Upper lobe of right lung (tissue), 1 donor: ENCODE measurements around the gene LRMDA. TPM values are rescaled to one million over a fixed set of nuclear protein-coding genes. Genes with fewer than 3 reads are reported as not detected.
A peak's percentile ranks its signal among the peaks of the same experiment; 100 is the strongest.

Experiments
- ATAC-seq: fragments of 200-7000 bp; cut with Tn5 transposase; one replicate; pipeline ENCODE4 v1.9.1; 2020; ENCODE audit warnings: mild to moderate bottlenecking, moderate library complexity
- DNase-seq: peaks from one replicate; pipeline ENCODE4 v3.0.0-alpha.2; 2020
- H3K27ac ChIP-seq: fragments of 200-600 bp; one replicate; pipeline ENCODE4 v1.8.0; 2022
- H3K27me3 ChIP-seq: fragments of 200-600 bp; one replicate; pipeline ENCODE4 v1.8.0; 2022; ENCODE audit warnings: mild to moderate bottlenecking
- H3K36me3 ChIP-seq: fragments of 200-600 bp; one replicate; pipeline ENCODE4 v1.8.0; 2022
- H3K4me1 ChIP-seq: fragments of 200-600 bp; one replicate; pipeline ENCODE4 v1.8.0; 2022
- H3K4me3 ChIP-seq: fragments of 200-600 bp; one replicate; pipeline ENCODE4 v1.8.0; 2022; ENCODE audit warnings: mild to moderate bottlenecking
- H3K9me3 ChIP-seq: fragments of 200-600 bp; one replicate; pipeline ENCODE4 v1.8.0; 2022
- CTCF ChIP-seq: fragments of 200-600 bp; IDR thresholded peaks from one replicate; pipeline ENCODE4 v1.8.0; 2022; ENCODE audit warnings: antibody characterized with exemption
- intact Hi-C: fragments of 100-400 bp; cut with DNase I; formaldehyde crosslinking; loops from one replicate; pipeline ENCODE4 v1.11.0; 2022
- total RNA-seq: library from RNA; stranded (reverse); fragmentation: NEBNext Ultra II Directional; extraction: Animal tissue kit (Norgen Biotek cat#: 25700); gene quantifications from one replicate; pipeline ENCODE4 v1.2.1, GENCODE V29; 2021
- donor health status: DM: no; HTN: yes; CAD: no; lungs with severe emphysema.

Gene LRMDA
- total RNA-seq, 1 donor from 2014 or later: 20.0 TPM

DNA sequence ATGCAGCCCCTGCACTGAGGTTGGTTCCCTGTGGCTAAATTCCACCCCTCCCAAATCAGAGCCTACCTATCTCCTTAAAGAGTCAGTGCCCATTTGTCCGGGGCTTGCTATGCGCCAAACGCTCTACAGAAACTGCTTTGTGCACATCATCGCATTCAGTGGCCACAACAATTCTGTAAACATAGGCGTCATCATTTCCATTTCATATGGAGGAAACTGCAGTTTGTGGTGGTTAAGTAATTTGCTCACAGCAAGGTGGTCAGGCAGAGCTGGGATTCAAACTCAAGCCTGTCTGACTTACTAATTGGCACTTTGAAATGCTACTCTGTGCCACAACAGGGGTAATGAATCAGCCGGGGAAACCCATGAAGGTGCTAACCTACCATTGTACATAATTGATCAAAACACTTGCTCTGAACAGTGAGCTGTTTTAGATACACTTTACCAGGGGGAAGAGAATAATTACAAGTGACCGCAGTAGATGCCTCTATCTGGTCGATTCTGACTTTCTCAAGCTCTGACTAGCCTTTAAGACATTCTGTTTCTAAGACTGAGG is 775.5 kb downstream of the LRMDA start:
- no peaks in the 10 kb centered on the region for H3K9me3 ChIP-seq
- no peaks in the 10 kb centered on the region for H3K27me3 ChIP-seq
- H3K4me1 ChIP-seq: no peaks in the 10 kb centered on the region
- TF ChIP-seq CTCF: no peak
- no peaks in the 10 kb centered on the region for H3K36me3 ChIP-seq
- DNase-seq (no peak), ATAC-seq (no peak)
- intact Hi-C loops: no loop called here
- H3K27ac ChIP-seq: no peak overlapping the region
- no peak overlapping the region for H3K4me3 ChIP-seq

- Histone ChIP-seq H3K4me1 (no peaks in the 10 kb centered on the region), H3K4me3 (no peak overlapping the region), H3K36me3 (no peaks in the 10 kb centered on the region), H3K27ac (no peak overlapping the region), H3K9me3 (no peaks in the 10 kb centered on the region), H3K27me3 (no peaks in the 10 kb centered on the region)
- no peak for TF ChIP-seq CTCF
- intact Hi-C loops: no loop called here
- ATAC-seq (no peak), DNase-seq (no peak)
These were observed 777.7 kb downstream of the LRMDA start for GRCh38 chr10:76209135-76209534.

GRCh38 chr10:76210211-76210610 is 778.8 kb downstream of the LRMDA start:
- H3K9me3 ChIP-seq: no peaks in the 10 kb centered on the region
- H3K4me1 ChIP-seq: no peaks in the 10 kb centered on the region
- DNase-seq (no peak), ATAC-seq (no peak)
- no peak overlapping the region for H3K27ac ChIP-seq
- TF ChIP-seq CTCF: no peak
- H3K27me3 ChIP-seq: no peaks in the 10 kb centered on the region
- H3K36me3 ChIP-seq: no peaks in the 10 kb centered on the region
- intact Hi-C loops: no loop called here
- H3K4me3 ChIP-seq: no peak overlapping the region

GRCh38 chr10:76211691-76212090 is 780.3 kb downstream of the LRMDA start:
- no peak for TF ChIP-seq CTCF
- H3K36me3 ChIP-seq: no peaks in the 10 kb centered on the region
- no peak for ATAC-seq
- intact Hi-C loops: no loop called here
- no peaks in the 10 kb centered on the region for H3K9me3 ChIP-seq
- H3K4me1 ChIP-seq: no peaks in the 10 kb centered on the region
- DNase-seq: no peak
- no peak overlapping the region for H3K4me3 ChIP-seq
- no peak overlapping the region for H3K27ac ChIP-seq
- H3K27me3 ChIP-seq: no peaks in the 10 kb centered on the region

DNA sequence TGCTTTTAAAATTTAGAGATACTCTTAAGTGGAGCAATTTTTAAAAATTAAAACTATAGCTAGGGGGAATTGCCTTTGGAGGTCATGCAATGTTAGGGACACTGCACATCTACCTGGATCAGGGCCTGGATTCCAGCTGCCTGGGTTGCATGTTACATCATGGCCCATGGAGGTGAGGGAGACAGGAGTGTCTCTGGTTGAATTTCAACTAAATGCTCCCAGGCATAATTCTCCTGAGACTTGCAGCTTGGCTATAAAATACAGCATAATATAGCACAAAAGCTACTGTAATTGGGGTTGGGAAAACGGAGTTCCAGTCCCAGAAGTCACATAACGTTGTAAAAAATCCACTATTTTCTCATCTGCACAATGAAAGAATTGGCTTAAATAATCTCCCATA is 782.5 kb downstream of the LRMDA start:
- TF ChIP-seq CTCF: no peak
- no peak overlapping the region for H3K4me3 ChIP-seq
- H3K36me3 ChIP-seq: no peaks in the 10 kb centered on the region
- intact Hi-C loops: no loop called here
- no peaks in the 10 kb centered on the region for H3K9me3 ChIP-seq
- no peak overlapping the region for H3K27ac ChIP-seq
- ATAC-seq: no peak
- no peaks in the 10 kb centered on the region for H3K27me3 ChIP-seq
- DNase-seq: no peak
- no peaks in the 10 kb centered on the region for H3K4me1 ChIP-seq

DNA sequence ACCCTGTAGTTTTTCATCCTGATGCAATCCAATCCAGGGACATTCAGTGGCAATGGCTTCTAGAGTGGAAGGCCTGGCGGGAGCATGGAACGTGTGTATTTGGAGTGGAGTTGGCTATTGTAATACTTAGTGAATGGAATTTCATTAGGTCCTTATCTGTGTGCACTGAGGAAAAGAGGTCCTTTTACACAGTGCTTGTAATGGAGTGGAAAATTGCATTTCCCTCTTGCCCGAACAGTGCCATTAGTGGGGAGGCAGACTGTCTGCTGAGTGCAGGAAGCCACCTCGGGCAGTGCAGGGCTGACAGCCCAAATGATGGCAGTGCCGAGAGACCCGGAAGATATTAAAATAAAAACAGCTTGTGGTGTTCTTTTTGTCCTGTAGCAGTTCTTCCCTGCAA is 786.6 kb downstream of the LRMDA start:
- no peak for TF ChIP-seq CTCF
- ATAC-seq: peak; percentile 77

More for the DNA sequence above, 786.6 kb downstream of the LRMDA start:
- no peaks in the 10 kb centered on the region for H3K9me3 ChIP-seq
- intact Hi-C loops: no loop called here
- H3K36me3 ChIP-seq: no peaks in the 10 kb centered on the region
- no peak overlapping the region for H3K4me3 ChIP-seq
- no peaks in the 10 kb centered on the region for H3K27me3 ChIP-seq
- no peaks in the 10 kb centered on the region for H3K4me1 ChIP-seq
- no peak overlapping the region for H3K27ac ChIP-seq
- DNase-seq: no peak
